ENCODE data around the gene CARD11. TPM values are rescaled to one million over a fixed set of nuclear protein-coding genes. Genes with fewer than 3 reads are reported as not detected.

The CARD11 gene
- total RNA-seq, 2 experiments from 2014 or later = 98.3 to 103 TPM

DNA sequence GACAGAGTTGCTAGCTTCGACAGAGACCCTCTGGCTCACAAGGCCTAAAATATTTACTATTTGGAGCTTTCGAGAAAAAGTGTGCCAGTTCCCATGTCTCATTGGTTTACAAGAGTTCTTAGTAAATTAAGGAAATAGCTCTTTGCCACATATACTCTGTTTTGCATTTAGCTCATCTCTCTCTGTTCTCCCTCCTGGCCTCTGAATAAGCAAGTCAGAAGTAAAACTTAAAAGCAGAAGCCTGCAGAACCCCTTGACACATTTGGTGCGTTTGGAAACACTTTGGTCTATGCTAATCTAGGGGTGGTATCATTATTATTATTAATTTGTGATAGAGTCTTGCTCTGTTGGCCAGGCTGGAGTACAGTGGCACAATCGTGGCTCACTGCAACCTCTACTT is 6.4 kb downstream of the CARD11 start:
- intact Hi-C loops (cut with micrococcal nuclease) = no loop called here
- TF ChIP-seq, protein P1, sequence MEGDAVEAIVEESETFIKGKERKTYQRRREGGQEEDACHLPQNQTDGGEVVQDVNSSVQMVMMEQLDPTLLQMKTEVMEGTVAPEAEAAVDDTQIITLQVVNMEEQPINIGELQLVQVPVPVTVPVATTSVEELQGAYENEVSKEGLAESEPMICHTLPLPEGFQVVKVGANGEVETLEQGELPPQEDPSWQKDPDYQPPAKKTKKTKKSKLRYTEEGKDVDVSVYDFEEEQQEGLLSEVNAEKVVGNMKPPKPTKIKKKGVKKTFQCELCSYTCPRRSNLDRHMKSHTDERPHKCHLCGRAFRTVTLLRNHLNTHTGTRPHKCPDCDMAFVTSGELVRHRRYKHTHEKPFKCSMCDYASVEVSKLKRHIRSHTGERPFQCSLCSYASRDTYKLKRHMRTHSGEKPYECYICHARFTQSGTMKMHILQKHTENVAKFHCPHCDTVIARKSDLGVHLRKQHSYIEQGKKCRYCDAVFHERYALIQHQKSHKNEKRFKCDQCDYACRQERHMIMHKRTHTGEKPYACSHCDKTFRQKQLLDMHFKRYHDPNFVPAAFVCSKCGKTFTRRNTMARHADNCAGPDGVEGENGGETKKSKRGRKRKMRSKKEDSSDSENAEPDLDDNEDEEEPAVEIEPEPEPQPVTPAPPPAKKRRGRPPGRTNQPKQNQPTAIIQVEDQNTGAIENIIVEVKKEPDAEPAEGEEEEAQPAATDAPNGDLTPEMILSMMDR (IDR thresholded peaks at IDR 0.05) = no peak
- ChIA-PET POLR2A (no interaction called here), CTCF (no interaction called here)
- Mint-ChIP-seq H3K27me3 (no peaks in the 10 kb centered on the region), H3K36me3 (ENCODE audit: low read depth) (peaks cover 67% of the 10 kb centered on the region), H3K9me3 (peaks cover 3% of the 10 kb centered on the region), H3K27ac (peak overlapping the region; percentile 65), H3K4me1 (ENCODE audit: low read depth) (peaks cover 64% of the 10 kb centered on the region), H3K4me3 (no peak overlapping the region)
- DNase-seq = no peak
- ATAC-seq = no peak

DNA sequence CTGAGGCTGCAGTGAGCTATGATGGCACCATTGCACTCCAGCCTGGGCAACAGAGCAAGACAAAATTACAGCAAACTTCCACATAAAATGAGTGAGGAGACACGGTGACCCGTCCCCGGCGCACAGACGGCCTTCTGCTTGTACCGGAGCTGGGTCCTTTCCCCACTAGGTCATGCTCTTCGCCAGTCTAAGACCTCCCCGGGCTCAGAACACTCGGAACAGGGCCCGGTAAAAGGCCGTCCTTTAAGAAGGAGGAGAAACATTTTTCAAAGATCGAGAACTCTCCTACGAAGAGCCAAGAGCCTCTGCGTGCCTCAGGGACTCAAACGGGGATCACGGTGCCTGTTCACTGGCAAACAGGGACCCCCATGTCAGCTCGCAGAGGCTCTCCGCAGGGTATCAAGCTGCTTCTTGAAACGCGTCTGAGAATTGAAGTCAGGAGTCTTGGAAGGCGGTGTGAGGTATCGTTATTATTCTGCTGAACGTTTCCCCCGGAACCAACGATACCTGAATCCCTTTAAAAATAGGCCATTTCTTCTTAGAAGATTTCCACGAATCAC is 9.0 kb downstream of the CARD11 start:
- Mint-ChIP-seq H3K36me3 (ENCODE audit: low read depth) (peaks cover 67% of the 10 kb centered on the region), H3K27me3 (no peaks in the 10 kb centered on the region), H3K27ac (peak overlapping the region; percentile 69), H3K4me1 (ENCODE audit: low read depth) (peaks cover 56% of the 10 kb centered on the region), H3K9me3 (peaks cover 4% of the 10 kb centered on the region), H3K4me3 (no peak overlapping the region)
- POLR2A ChIA-PET = no interaction called here
- intact Hi-C loops (cut with micrococcal nuclease) = no loop called here
- CTCF ChIA-PET = interaction anchor here (0.7 kb wide), 1 partner anchor 31 kb away, joined by 3 read pairs; no protein-coding TSS in a partner anchor
- ATAC-seq = no peak
- TF ChIP-seq, protein P1 (IDR thresholded peaks at IDR 0.05) = no peak
- no peak for DNase-seq

DNA sequence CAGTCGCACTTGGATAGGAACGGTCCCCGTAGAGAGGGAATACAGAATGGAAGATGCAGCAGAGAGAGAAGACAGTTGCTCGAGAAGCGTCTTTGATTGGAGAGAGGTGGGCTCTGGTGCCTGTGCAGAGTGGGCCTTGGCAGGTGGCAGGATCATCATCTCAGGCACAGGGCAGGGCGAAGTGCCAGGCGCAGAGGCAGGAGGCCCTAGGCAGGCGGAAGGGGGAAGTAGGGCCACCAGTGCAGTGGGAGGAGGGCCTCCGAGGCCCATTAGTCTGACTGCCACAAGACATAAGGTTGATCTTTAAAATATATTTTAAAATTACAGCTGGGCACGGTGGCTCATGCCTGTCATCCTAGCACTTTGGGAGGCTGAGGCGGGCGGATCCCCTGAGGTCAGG is 10.1 kb downstream of the CARD11 start:
- no peak for DNase-seq
- H3K4me3 Mint-ChIP-seq = no peak overlapping the region
- H3K4me1 Mint-ChIP-seq (ENCODE audit: low read depth) = peaks cover 59% of the 10 kb centered on the region
- H3K27ac Mint-ChIP-seq = peak overlapping the region; percentile 77
- no peaks in the 10 kb centered on the region for H3K27me3 Mint-ChIP-seq
- peaks cover 66% of the 10 kb centered on the region for H3K36me3 Mint-ChIP-seq (ENCODE audit: low read depth)
- intact Hi-C loops (cut with micrococcal nuclease) = no loop called here
- peaks cover 4% of the 10 kb centered on the region for H3K9me3 Mint-ChIP-seq
- CTCF ChIA-PET = no interaction called here
- TF ChIP-seq, protein P1 (IDR thresholded peaks at IDR 0.05) = no peak
- POLR2A ChIA-PET = no interaction called here
- ATAC-seq = no peak

DNA sequence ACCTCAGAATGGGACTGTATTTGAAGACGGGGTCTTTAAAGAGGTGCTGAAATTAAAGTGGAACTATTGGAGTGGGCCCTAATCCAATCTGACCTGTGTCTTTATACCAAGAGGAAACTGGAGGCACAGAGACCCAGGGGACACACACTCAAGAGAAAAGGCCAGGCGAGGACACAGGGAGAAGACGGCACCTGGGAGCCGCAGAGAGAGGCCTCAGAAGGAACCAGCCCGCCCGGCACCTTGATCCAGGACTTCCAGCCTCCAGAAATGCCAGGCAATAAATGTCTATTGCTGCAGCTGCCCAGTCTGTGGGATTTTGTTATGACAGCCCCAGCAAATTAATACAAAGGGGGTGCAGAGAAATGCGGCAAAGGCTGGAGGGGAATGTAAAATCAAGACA is 10.5 kb downstream of the CARD11 start:
- ATAC-seq = no peak
- intact Hi-C loops (cut with micrococcal nuclease) = no loop called here
- Mint-ChIP-seq H3K4me1 (ENCODE audit: low read depth) (peaks cover 59% of the 10 kb centered on the region), H3K4me3 (no peak overlapping the region), H3K27ac (peak overlapping the region; percentile 77), H3K36me3 (ENCODE audit: low read depth) (peaks cover 66% of the 10 kb centered on the region), H3K27me3 (no peaks in the 10 kb centered on the region), H3K9me3 (peaks cover 4% of the 10 kb centered on the region)
- TF ChIP-seq, protein P1 (IDR thresholded peaks at IDR 0.05) = no peak
- ChIA-PET CTCF (no interaction called here), POLR2A (no interaction called here)
- DNase-seq = no peak

DNA sequence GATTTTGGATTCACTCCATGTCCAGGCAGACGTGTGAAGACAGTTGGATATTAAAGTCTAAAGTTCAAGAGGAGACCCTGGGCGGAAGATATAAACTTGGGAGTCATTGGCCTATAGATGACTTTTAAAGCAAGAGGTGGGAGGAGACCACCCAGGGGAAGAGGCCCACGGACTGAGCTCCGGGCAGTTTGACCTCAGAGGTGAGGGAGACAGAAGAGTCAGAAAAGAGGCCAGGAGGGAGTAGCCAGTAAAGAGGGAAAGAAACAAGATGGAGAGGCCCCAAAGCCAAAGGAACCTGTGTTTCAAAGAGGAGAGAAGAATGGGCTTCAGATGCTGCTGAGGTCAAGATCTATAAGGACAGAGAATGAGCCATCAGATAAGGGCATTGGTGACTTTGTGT is 11.4 kb downstream of the CARD11 start:
- ATAC-seq = no peak
- H3K27me3 Mint-ChIP-seq = no peaks in the 10 kb centered on the region
- H3K9me3 Mint-ChIP-seq = peaks cover 7% of the 10 kb centered on the region
- H3K36me3 Mint-ChIP-seq (ENCODE audit: low read depth) = peaks cover 68% of the 10 kb centered on the region
- H3K27ac Mint-ChIP-seq = peak overlapping the region; percentile 58
- no peak overlapping the region for H3K4me3 Mint-ChIP-seq
- TF ChIP-seq, protein P1 (IDR thresholded peaks at IDR 0.05) = no peak
- no peak for DNase-seq
- H3K4me1 Mint-ChIP-seq (ENCODE audit: low read depth) = peaks cover 65% of the 10 kb centered on the region
- POLR2A ChIA-PET = no interaction called here
- intact Hi-C loops (cut with micrococcal nuclease) = no loop called here
- CTCF ChIA-PET = interaction anchor here (2.3 kb wide), 1 partner anchor 34 kb away, joined by 8 read pairs; no protein-coding TSS in a partner anchor
